Activated naive CD4-positive, alpha-beta T cell treated with anti-CD3 and anti-CD28 coated beads for 36 hours (primary cell): Measurements from ENCODE around the gene TDP2. TPM values are rescaled to one million over a fixed set of nuclear protein-coding genes. Genes with fewer than 3 reads are reported as not detected.
"Not testable (repeated sequence)": the region's sequence is repeated elsewhere in the genome, so short reads cannot be mapped to it uniquely, and the experiment has no call there.

Experiments used
- CTCF ChIA-PET: fragments of 350-600 bp; sonication (Branson Sonifier 250); formaldehyde crosslinking; loops from one replicate; lab custom pipeline; 2021; ENCODE audit warnings: antibody characterized with exemption; lab: Charles Lee
- DNase-seq: peaks from one replicate; pipeline ENCODE4 v3.0.0-alpha.2; 2020
- H3K27ac Mint-ChIP-seq: one replicate; pipeline ENCODE4 v1.8.0; 2021; ENCODE audit warnings: mild to moderate bottlenecking, mixed read lengths
- H3K27me3 Mint-ChIP-seq: one replicate; pipeline ENCODE4 v1.8.0; 2021; ENCODE audit warnings: low read depth, mixed read lengths
- H3K36me3 Mint-ChIP-seq: one replicate; pipeline ENCODE4 v1.8.0; 2021; ENCODE audit warnings: low read depth, mixed read lengths
- H3K4me1 Mint-ChIP-seq: one replicate; pipeline ENCODE4 v1.8.0; 2021; ENCODE audit warnings: low read depth, mixed read lengths
- H3K4me3 Mint-ChIP-seq: one replicate; pipeline ENCODE4 v1.8.0; 2021; ENCODE audit warnings: mild to moderate bottlenecking, moderate library complexity, mixed read lengths
- H3K9me3 Mint-ChIP-seq: one replicate; pipeline ENCODE4 v1.8.0; 2021; ENCODE audit warnings: mixed read lengths
- intact Hi-C: fragments of 100-400 bp; cut with micrococcal nuclease; formaldehyde crosslinking; loops from one replicate; pipeline ENCODE4 v1.15.1; 2023
- total RNA-seq, 2 experiments: library from RNA; stranded (reverse); gene quantifications; one replicate each; pipeline ENCODE4 v1.2.3, GENCODE V29; 2021

The TDP2 gene
- total RNA-seq, 2 experiments from 2014 or later = 41.5 to 44.2 TPM

DNA sequence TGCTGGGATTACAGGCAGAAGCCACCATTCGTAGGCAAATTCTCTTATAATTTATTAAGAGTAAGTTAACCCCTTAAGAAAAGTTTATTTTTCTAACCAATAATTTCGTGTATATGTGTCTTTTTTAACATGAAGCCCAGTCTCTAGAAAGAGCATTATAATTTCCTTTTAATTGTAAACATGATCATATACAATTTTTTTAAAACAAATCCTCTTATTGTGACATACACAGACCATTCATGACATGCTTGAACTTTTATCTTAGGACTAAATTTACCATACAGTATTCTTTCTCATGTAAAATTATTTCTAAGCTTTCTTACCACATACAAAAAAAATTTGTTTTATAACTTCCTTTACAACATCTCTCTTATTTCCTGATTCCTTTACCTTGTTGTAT, 6.9 kb upstream of the TDP2 start:
- Mint-ChIP-seq H3K9me3 (peaks cover 22% of the 10 kb centered on the region), H3K27me3 (no peaks in the 10 kb centered on the region), H3K36me3 (peaks cover 37% of the 10 kb centered on the region), H3K27ac (no peak overlapping the region), H3K4me3 (no peak overlapping the region), H3K4me1 (peaks cover 4% of the 10 kb centered on the region)
- intact Hi-C loops = no loop called here
- CTCF ChIA-PET = interaction anchor here (0.6 kb wide), 1 partner anchor 267 kb away, joined by 3 read pairs; no protein-coding TSS in a partner anchor
- no peak for DNase-seq

DNA sequence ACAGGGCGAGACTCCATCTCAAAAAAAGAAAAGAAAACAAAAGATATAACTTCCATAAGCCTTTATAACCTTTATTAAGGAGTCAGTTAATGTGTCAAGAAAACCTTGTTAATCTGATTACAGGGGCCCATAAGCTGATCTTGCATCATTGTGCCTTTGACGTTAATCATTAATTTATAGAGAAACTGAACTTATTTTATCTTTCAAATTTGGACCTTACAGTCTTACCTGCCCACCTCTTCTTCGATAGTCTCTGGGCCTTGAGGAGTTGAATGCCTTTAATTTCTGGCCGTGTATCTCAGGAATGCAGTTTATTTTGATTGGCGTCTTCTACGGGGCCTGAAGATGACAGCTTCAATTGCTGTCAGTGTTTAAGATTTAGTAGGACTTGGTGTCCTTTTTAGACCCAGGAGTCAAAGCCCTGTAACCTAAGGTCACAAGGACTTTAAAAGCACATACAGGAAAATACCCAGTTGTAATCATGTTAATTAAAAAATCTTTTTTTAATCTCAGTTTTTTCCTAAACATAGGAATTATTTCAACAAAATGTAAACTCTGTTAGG, 6.0 kb upstream of the TDP2 start:
- no peaks in the 10 kb centered on the region for H3K27me3 Mint-ChIP-seq
- H3K4me1 Mint-ChIP-seq = peaks cover 6% of the 10 kb centered on the region
- peaks cover 37% of the 10 kb centered on the region for H3K36me3 Mint-ChIP-seq
- H3K4me3 Mint-ChIP-seq = no peak overlapping the region
- intact Hi-C loops = no loop called here
- DNase-seq = no peak
- CTCF ChIA-PET = no interaction called here
- H3K27ac Mint-ChIP-seq = no peak overlapping the region
- peaks cover 22% of the 10 kb centered on the region for H3K9me3 Mint-ChIP-seq

- CTCF ChIA-PET, intact Hi-C loops, DNase-seq, H3K27ac Mint-ChIP-seq, H3K4me3 Mint-ChIP-seq, H3K27me3 Mint-ChIP-seq: not testable (repeated sequence)
- H3K4me1 Mint-ChIP-seq = peaks cover 12% of the 10 kb centered on the region
- peaks cover 42% of the 10 kb centered on the region for H3K36me3 Mint-ChIP-seq
- peaks cover 22% of the 10 kb centered on the region for H3K9me3 Mint-ChIP-seq
Measured at GRCh38 chr6:24671077-24671476, 4.4 kb upstream of the TDP2 start.

DNA sequence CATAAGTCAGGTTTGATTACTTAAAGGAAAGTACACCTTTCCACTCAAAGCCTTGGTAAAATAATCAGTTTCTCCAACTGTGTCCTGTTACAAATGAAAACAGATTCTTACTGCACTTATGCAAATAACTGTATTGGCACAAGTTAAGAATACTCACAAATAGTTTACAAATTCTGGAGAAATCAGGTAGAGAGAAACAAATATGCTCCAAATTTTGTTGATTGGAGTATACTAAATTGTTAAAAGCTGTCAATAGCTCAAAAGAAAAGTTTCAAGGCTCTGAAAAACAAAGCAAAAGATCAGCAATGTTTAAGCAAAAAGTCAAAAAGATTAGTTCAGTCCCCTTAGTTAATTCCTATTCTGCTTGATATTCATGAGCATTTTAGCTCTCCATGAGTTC, 3.8 kb upstream of the TDP2 start:
- intact Hi-C loops, H3K4me3 Mint-ChIP-seq, DNase-seq, H3K27me3 Mint-ChIP-seq, H3K27ac Mint-ChIP-seq, CTCF ChIA-PET: not testable (repeated sequence)
- Mint-ChIP-seq H3K9me3 (peaks cover 22% of the 10 kb centered on the region), H3K36me3 (peaks cover 42% of the 10 kb centered on the region), H3K4me1 (peaks cover 15% of the 10 kb centered on the region)

GRCh38 chr6:24668997-24669361, 2.3 kb upstream of the TDP2 start:
- no peak overlapping the region for H3K27ac Mint-ChIP-seq
- no peak for DNase-seq
- H3K4me3 Mint-ChIP-seq = no peak overlapping the region
- peaks cover 28% of the 10 kb centered on the region for H3K4me1 Mint-ChIP-seq
- intact Hi-C loops = loop anchor here (5.0 kb wide), 1 partner anchor 267 kb away; the partner anchor contains the start of gene MRS2
- H3K9me3 Mint-ChIP-seq = peaks cover 18% of the 10 kb centered on the region
- no peaks in the 10 kb centered on the region for H3K27me3 Mint-ChIP-seq
- peaks cover 38% of the 10 kb centered on the region for H3K36me3 Mint-ChIP-seq
- CTCF ChIA-PET = no interaction called here

- DNase-seq, H3K27me3 Mint-ChIP-seq, H3K27ac Mint-ChIP-seq, CTCF ChIA-PET: not testable (repeated sequence)
- peak overlapping the region; percentile 90 for H3K4me3 Mint-ChIP-seq
- peaks cover 16% of the 10 kb centered on the region for H3K9me3 Mint-ChIP-seq
- peaks cover 39% of the 10 kb centered on the region for H3K36me3 Mint-ChIP-seq
- H3K4me1 Mint-ChIP-seq = peaks cover 35% of the 10 kb centered on the region
- intact Hi-C loops = loop anchor here (5.0 kb wide), 1 partner anchor 266 kb away; the partner anchor contains the start of gene MRS2
Measured at GRCh38 chr6:24668066-24668996, 1.6 kb upstream of the TDP2 start.

GRCh38 chr6:24667378-24667803, 692 bp upstream of the TDP2 start:
- H3K9me3 Mint-ChIP-seq = peaks cover 13% of the 10 kb centered on the region
- CTCF ChIA-PET = interaction anchor here (0.7 to 1.3 kb wide), 5 partner anchors 19 to 173 kb away, joined by 3 to 5 read pairs (median 4); partner anchors contain the start of gene ALDH5A1
- peaks cover 39% of the 10 kb centered on the region for H3K36me3 Mint-ChIP-seq
- peaks cover 35% of the 10 kb centered on the region for H3K4me1 Mint-ChIP-seq
- peak; percentile 26 for DNase-seq
- H3K4me3 Mint-ChIP-seq = peak overlapping the region; percentile 90
- no peaks in the 10 kb centered on the region for H3K27me3 Mint-ChIP-seq
- intact Hi-C loops = loop anchor here (1.0 to 5.0 kb wide), 3 partner anchors 33 to 265 kb away; partner anchors contain the start of gene MRS2
- peak overlapping the region; percentile 95 for H3K27ac Mint-ChIP-seq

GRCh38 chr6:24666097-24666640, 530 bp downstream of the TDP2 start:
- Mint-ChIP-seq H3K27ac (peak overlapping the region; percentile 95), H3K36me3 (peaks cover 40% of the 10 kb centered on the region), H3K4me1 (peaks cover 39% of the 10 kb centered on the region), H3K9me3 (peaks cover 11% of the 10 kb centered on the region), H3K27me3 (no peaks in the 10 kb centered on the region), H3K4me3 (peak overlapping the region; percentile 90)
- intact Hi-C loops = loop anchor here (1.0 to 5.0 kb wide), 6 partner anchors 20 to 264 kb away; partner anchors contain the start of genes KIAA0319 and MRS2
- CTCF ChIA-PET = interaction anchor here (1.0 to 1.9 kb wide), 7 partner anchors 20 to 85 kb away, joined by 3 to 7 read pairs (median 4); partner anchors contain the start of gene KIAA0319
- peak; percentile 49 for DNase-seq

- Mint-ChIP-seq H3K4me1 (peaks cover 42% of the 10 kb centered on the region), H3K36me3 (peaks cover 36% of the 10 kb centered on the region), H3K9me3 (no peaks in the 10 kb centered on the region), H3K27ac (peak overlapping the region; percentile 43), H3K4me3 (no peak overlapping the region), H3K27me3 (no peaks in the 10 kb centered on the region)
- DNase-seq = no peak
- intact Hi-C loops = no loop called here
- CTCF ChIA-PET = interaction anchor here (1.9 kb wide), 1 partner anchor 83 kb away, joined by 7 read pairs; no protein-coding TSS in a partner anchor
Measured at GRCh38 chr6:24664046-24664987, 2.4 kb downstream of the TDP2 start.

DNA sequence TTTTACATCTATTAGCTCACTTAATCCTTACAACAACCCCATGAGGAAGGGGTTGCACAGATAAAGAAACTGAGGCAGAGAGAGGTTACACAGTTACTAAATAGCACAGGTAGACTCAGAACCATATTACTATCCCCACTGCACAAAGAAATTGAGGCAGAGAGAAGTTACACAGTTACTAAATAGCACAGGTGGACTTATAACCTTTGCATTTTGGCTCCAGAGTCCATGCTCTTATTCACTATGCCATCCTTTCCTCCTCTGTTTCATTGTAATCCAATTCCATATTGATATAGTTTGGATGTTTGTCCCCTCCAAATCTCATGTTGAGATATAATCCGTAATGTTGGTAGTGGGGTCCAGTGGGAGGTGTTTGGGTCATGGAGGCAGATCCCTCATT, 3.5 kb downstream of the TDP2 start:
- H3K27ac Mint-ChIP-seq = no peak overlapping the region
- H3K36me3 Mint-ChIP-seq = peaks cover 33% of the 10 kb centered on the region
- intact Hi-C loops = no loop called here
- H3K4me3 Mint-ChIP-seq = no peak overlapping the region
- CTCF ChIA-PET = interaction anchor here (1.2 kb wide), 1 partner anchor 80 kb away, joined by 3 read pairs; no protein-coding TSS in a partner anchor
- H3K4me1 Mint-ChIP-seq = peaks cover 37% of the 10 kb centered on the region
- DNase-seq = no peak
- H3K27me3 Mint-ChIP-seq = no peaks in the 10 kb centered on the region
- no peaks in the 10 kb centered on the region for H3K9me3 Mint-ChIP-seq

DNA sequence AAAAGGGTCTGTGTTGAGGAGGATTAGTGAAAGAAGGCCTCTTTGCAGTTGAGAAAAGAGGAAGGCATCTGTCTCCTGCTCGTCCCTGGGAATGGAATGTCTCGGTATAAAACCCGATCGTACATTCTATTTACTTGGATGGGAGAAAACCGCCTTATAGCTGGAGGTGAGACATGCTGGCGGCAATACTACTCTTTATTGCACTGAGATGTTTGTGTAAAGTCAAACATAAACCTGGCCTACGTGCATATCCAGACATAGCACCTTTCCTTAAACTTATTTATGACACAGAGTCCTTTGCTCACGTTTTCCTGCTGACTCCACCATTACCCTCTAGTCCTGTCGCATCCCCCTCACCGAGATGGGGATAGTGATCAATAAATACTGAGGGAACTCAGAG, 4.5 kb downstream of the TDP2 start:
- Mint-ChIP-seq H3K9me3 (no peaks in the 10 kb centered on the region), H3K4me1 (peaks cover 34% of the 10 kb centered on the region), H3K27ac (no peak overlapping the region), H3K4me3 (no peak overlapping the region), H3K27me3 (no peaks in the 10 kb centered on the region), H3K36me3 (peaks cover 35% of the 10 kb centered on the region)
- CTCF ChIA-PET = interaction anchor here (1.2 kb wide), 1 partner anchor 81 kb away, joined by 3 read pairs; no protein-coding TSS in a partner anchor
- intact Hi-C loops = no loop called here
- DNase-seq = no peak
